ENCODE results near the gene LMX1B.
"Not testable (repeated sequence)": the region's sequence is repeated elsewhere in the genome, so short reads cannot be mapped to it uniquely, and the experiment has no call there.

Gene LMX1B

GRCh38 chr9:126720661-126721563, 107.2 kb downstream of the LMX1B start:
- no peak for DNase-seq

GRCh38 chr9:126721564-126721981, 107.8 kb downstream of the LMX1B start:
- peak; percentile 28 to 45 for DNase-seq

- peak; percentile 90 for DNase-seq
Measured at GRCh38 chr9:126722252-126722921, 108.7 kb downstream of the LMX1B start.

GRCh38 chr9:126722922-126723806, 109.4 kb downstream of the LMX1B start:
- DNase-seq = peak; percentile 82 to 83

- DNase-seq = peak; percentile 15 to 21
Measured at GRCh38 chr9:126723807-126724172, 110.1 kb downstream of the LMX1B start.

GRCh38 chr9:126724226-126724625, 110.5 kb downstream of the LMX1B start:
- DNase-seq = no peak

GRCh38 chr9:126725485-126725884, 111.8 kb downstream of the LMX1B start:
- not testable (repeated sequence) for DNase-seq

- not testable (repeated sequence) for DNase-seq
Measured at GRCh38 chr9:126728210-126728609, 114.5 kb downstream of the LMX1B start.

- DNase-seq = not testable (repeated sequence)
Measured at GRCh38 chr9:126730592-126730991, 116.9 kb downstream of the LMX1B start.

GRCh38 chr9:126733005-126733404, 119.3 kb downstream of the LMX1B start:
- no peak for DNase-seq

- no peak for DNase-seq
Measured at GRCh38 chr9:126734877-126735276, 121.1 kb downstream of the LMX1B start.

GRCh38 chr9:126735482-126735881, 121.8 kb downstream of the LMX1B start:
- DNase-seq = no peak

GRCh38 chr9:126738553-126738952, 124.8 kb downstream of the LMX1B start:
- no peak for DNase-seq

GRCh38 chr9:126743041-126743440, 129.3 kb downstream of the LMX1B start:
- DNase-seq = no peak

GRCh38 chr9:126745574-126746411, 132.1 kb downstream of the LMX1B start:
- no peak for DNase-seq
